ENCODE data around the gene IRGQ.

The IRGQ gene

GRCh38 chr19:43538922-43539321 is 57.0 kb downstream of the IRGQ start:
- no peak for DNase-seq

DNA sequence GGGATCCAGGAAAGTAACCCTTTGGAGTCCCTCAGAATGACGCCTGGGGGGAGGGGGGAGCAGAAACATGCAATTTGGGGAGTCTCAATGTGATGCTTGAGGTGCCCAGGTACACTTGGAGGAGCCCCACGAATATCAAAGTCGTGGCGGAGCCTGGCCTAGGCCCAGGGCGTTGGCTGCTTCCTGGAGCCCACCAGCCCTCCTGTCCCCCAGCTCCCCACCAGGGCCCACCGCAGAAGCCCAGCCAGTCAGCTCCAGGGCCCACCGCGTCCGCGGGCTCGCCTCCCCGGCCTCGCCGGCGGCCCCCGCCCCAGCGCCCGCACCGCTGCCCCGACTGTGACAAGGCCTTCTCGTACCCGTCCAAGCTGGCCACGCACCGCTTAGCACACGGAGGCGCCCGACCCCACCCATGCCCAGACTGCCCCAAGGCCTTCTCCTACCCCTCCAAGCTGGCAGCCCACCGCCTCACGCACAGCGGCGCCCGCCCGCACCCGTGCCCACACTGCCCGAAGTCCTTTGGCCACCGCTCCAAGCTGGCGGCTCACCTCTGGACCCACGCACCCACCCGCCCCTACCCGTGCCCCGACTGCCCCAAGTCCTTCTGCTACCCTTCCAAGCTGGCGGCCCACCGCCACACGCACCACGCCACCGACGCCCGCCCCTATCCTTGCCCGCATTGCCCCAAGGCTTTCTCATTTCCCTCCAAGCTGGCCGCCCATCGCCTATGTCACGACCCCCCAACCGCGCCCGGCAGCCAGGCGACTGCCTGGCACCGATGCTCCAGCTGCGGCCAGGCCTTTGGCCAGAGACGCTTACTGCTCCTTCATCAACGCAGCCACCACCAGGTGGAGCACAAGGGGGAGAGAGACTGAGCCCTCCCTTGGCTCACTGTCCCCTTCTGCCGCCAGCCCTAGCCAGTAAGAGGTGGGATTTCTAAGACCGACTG is 60.8 kb downstream of the IRGQ start:
- no peak for DNase-seq

Data from NCI-H2081 treated with DMSO at 0.1 percent for 48 hours (cell line).